GM19099 (cell line): ENCODE measurements around the gene ANGEL1.

Source experiments
- POLR2A ChIP-seq: IDR thresholded peaks from 3 replicates; pipeline ENCODE4 v1.6.1; 2011; ENCODE audit warnings: low read depth; ENCODE audit not compliant: insufficient read length; ENCODE audit errors: extremely low read depth

ANGEL1 gene

GRCh38 chr14:76775695-76776427 lies 36.8 kb downstream of the ANGEL1 start:
- TF ChIP-seq POLR2A = no peak

- no peak for TF ChIP-seq POLR2A
These were observed 37.6 kb downstream of the ANGEL1 start for GRCh38 chr14:76774821-76775694.

DNA sequence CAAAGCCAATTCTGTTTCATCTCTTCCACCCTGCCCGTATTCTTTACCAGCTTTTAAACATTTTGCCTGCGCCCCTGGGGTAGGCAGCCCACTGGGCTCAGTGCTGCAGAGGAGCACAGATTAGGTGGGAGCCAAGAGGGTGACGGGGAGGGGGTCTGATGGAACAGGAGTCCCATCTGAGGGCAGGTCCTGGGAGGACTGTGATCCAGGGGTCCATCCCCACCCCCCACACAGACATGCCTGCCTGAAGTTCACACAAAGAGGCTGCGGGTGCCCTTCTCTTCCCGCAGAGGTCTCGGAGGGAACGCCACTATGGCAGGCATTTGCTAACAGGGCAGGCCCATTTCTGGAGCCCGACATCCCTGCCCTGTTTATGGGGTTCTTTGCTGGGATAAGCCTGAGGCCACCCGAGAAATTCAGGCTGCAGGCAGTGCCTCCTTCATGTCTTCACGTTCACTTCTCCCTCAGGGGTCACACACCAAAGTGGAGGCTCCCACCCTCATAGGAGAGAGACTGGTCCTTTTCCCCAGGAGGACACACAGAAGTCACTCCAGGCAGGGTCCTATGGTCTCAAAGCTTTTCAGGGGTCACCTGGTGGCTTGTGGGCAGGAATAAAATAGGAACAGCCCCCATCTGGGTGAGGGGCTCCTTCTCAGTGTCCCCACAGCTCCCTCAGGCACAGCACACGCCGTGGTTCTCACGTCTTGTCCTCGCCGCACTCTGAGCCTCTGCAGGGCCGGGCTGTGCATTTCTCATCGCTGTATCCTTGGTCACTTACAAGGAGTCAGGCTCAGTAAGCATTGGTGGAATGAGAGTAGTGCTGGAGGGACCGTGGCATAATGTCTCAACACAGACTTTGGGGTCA lies 38.5 kb downstream of the ANGEL1 start:
- no peak for TF ChIP-seq POLR2A

- TF ChIP-seq POLR2A = no peak
These were observed 39.3 kb downstream of the ANGEL1 start for GRCh38 chr14:76773188-76773885.

GRCh38 chr14:76772300-76773187 lies 40.1 kb downstream of the ANGEL1 start:
- no peak for TF ChIP-seq POLR2A

DNA sequence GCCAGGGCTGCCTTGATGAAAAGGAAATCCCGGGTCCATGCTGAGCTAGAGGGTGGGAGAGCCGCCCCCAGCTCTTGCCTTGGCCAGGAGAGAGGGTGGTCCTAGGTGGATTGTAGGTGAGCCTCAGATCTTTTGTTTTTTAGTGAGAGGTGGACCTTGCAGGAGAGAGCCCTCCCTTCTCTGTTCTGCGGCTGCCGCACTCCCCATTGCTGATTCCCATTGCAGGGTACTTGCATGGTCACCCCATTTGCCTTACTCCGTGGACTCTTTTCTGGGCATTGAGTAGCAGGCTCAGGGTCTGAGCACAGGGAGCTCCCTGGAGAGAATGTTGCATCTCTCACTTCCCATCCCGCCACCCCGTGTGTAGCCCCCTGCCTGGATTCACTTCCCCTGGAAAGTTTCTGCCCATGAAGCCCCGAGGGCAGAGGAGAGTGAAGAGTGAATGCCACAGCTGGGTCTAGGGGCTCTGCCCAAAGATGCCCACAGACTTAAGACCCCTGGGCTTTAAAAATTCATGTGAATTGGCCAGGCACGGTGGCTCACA lies 41.2 kb downstream of the ANGEL1 start:
- no peak for TF ChIP-seq POLR2A

DNA sequence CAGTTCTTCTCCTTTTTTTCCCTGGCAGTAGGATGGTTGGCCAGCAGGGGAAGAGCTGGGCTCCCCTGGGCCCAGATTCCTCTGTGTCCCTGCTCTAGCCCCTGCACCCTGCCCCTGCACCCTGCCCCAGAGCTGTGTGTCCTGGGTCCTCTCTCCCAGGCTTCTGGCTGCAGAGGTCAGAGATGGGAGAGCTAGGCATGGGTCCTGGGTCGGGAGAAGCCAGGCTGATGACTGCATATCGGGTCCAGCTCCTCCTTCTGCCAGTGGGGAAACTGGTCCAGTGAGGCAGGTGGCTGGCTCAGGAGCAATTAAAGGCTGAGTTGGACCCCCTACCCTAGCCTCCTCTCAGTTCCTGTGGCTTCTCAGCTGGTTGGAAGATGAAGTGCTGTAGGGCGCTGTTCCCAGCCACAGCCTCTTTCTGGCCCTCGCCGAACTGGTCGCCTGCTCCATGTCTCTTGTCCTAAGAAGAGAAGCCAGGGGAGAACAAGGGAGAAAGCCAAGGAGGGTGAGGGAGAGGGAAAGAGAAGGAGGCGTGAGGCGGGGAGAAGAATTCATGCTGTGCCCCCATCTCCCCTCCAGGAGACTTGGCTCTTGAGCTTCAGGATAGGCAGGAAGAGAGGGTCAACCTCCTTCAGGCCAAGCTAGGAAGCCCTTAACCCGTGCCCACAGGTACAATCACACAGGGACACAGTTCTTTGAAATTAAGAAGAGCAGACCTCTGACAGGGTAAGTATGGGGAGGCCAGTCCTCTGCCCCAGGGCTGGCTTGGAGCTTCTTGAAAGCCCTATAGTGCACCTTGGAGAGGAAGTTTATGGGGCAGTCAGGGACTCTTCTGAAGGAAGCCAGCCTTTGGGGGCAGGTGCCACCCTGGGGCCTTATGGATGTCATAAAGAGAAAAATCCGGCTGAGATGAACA lies 41.9 kb downstream of the ANGEL1 start:
- TF ChIP-seq POLR2A = no peak

DNA sequence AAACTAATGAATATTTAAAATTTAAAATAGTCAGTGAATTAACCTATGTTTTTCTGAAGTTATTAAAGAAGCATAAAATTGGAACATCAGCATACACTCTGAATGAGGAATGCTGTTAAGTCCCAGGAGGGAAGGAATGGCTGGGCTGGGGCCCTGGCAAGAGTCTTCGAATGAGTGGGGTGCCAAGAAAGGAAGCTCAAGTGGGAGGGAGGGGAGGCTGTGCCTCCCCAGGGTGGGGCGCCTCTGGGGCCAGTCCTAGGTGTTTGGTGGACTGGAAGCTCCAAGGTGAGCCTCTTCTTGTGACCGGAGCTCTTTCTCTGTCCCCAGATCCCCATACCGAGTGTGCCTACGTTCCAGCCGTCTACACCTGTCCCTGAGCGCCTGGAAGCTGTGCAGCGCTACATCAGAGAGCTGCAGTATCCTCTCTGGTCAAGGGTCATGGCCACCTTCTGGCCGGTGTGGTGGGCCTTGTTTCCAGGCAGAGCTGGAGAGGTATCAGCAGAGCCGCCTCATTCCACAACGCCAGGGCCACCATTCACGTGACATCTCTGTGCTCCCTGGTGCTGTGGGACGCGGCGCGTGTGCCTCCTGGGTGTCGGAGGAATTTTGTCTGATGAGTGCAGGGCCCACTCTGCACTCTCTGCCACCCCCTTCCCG lies 42.9 kb downstream of the ANGEL1 start:
- no peak for TF ChIP-seq POLR2A

- no peak for TF ChIP-seq POLR2A
These were observed 43.8 kb downstream of the ANGEL1 start for GRCh38 chr14:76768671-76769500.

GRCh38 chr14:76767681-76768656 lies 44.7 kb downstream of the ANGEL1 start:
- no peak for TF ChIP-seq POLR2A
